GM18505 (cell line): ENCODE measurements around the gene POU2F1.

Experiments
- ATAC-seq: cut with Tn5 transposase; IDR thresholded peaks from one replicate; pipeline ENCODE4 v1.9.1; 2021; ENCODE audit not compliant: unreplicated experiment
- POLR2A ChIP-seq: IDR thresholded peaks from 4 replicates; pipeline ENCODE4 v1.6.1; 2011; ENCODE audit warnings: borderline replicate concordance; ENCODE audit not compliant: insufficient read depth, insufficient read length; ENCODE audit errors: extremely low read depth

POU2F1 gene

GRCh38 chr1:167413328-167413727 lies 192.6 kb downstream of the POU2F1 start:
- no peak for TF ChIP-seq POLR2A
- no peak for ATAC-seq

- TF ChIP-seq POLR2A, result no peak
- ATAC-seq, result no peak
Observed at GRCh38 chr1:167416506-167416905, 195.8 kb downstream of the POU2F1 start.

GRCh38 chr1:167418391-167418790 lies 197.7 kb downstream of the POU2F1 start:
- ATAC-seq, result no peak
- no peak for TF ChIP-seq POLR2A

GRCh38 chr1:167419245-167419644 lies 198.6 kb downstream of the POU2F1 start:
- no peak for ATAC-seq
- TF ChIP-seq POLR2A, result no peak

- no peak for ATAC-seq
- TF ChIP-seq POLR2A, result no peak
Observed at GRCh38 chr1:167420510-167420909, 199.8 kb downstream of the POU2F1 start.

GRCh38 chr1:167423684-167424619 lies 203.3 kb downstream of the POU2F1 start:
- TF ChIP-seq POLR2A, result no peak
- ATAC-seq, result no peak

GRCh38 chr1:167425482-167425881 lies 204.8 kb downstream of the POU2F1 start:
- no peak for ATAC-seq
- TF ChIP-seq POLR2A, result no peak

GRCh38 chr1:167426716-167427115 lies 206.0 kb downstream of the POU2F1 start:
- no peak for TF ChIP-seq POLR2A
- no peak for ATAC-seq

GRCh38 chr1:167427848-167428247 lies 207.2 kb downstream of the POU2F1 start:
- ATAC-seq, result no peak
- no peak for TF ChIP-seq POLR2A

GRCh38 chr1:167428395-167428794 lies 207.7 kb downstream of the POU2F1 start:
- no peak for TF ChIP-seq POLR2A

GRCh38 chr1:167429612-167430011 lies 208.9 kb downstream of the POU2F1 start:
- ATAC-seq, result no peak
- TF ChIP-seq POLR2A, result no peak

More at GRCh38 chr1:167428395-167428794, 207.7 kb downstream of the POU2F1 start:
- ATAC-seq, result no peak

- no peak for ATAC-seq
- no peak for TF ChIP-seq POLR2A
Observed at GRCh38 chr1:167430134-167430848, 209.6 kb downstream of the POU2F1 start.

GRCh38 chr1:167430849-167431242 lies 210.2 kb downstream of the POU2F1 start:
- no peak for TF ChIP-seq POLR2A
- no peak for ATAC-seq

- ATAC-seq, result no peak
- no peak for TF ChIP-seq POLR2A
Observed at GRCh38 chr1:167431261-167431908, 210.7 kb downstream of the POU2F1 start.

- ATAC-seq, result no peak
- no peak for TF ChIP-seq POLR2A
Observed at GRCh38 chr1:167431909-167432650, 211.4 kb downstream of the POU2F1 start.
